Measurements from ENCODE around the gene CADM1. TPM values are rescaled to one million over a fixed set of nuclear protein-coding genes. Genes with fewer than 3 reads are reported as not detected.

Gene CADM1
- total RNA-seq, 4 donors from 2014 or later = 10.6 to 15.7 (median 13.8) TPM

- no peak for TF ChIP-seq CTCF (IDR thresholded peaks at IDR 0.05)
- no peak for TF ChIP-seq POLR2A (IDR thresholded peaks at IDR 0.05; ENCODE audit: low read depth)
- TF ChIP-seq POLR2AphosphoS5 (IDR thresholded peaks at IDR 0.05) = no peak
- TF ChIP-seq EP300 (IDR thresholded peaks at IDR 0.05) = no peak
- WGBS = 76% methylated on average over 3 of the region's 3 CpGs
- no peaks in the 10 kb centered on the region for H3K36me3 ChIP-seq
These were observed 114.4 kb downstream of the CADM1 start for GRCh38 chr11:115389790-115390189.

GRCh38 chr11:115385226-115385625 is 119.0 kb downstream of the CADM1 start:
- H3K4me3 ChIP-seq = no peak overlapping the region
- no peaks in the 10 kb centered on the region for H3K36me3 ChIP-seq
- no peaks in the 10 kb centered on the region for H3K9me3 ChIP-seq
- no peak overlapping the region for H3K27ac ChIP-seq (replicated peaks in 1 of 4)
- TF ChIP-seq EP300 (IDR thresholded peaks at IDR 0.05) = no peak
- no peak for TF ChIP-seq CTCF (IDR thresholded peaks at IDR 0.05)
- TF ChIP-seq POLR2A (IDR thresholded peaks at IDR 0.05; ENCODE audit: low read depth) = no peak
- no peak for TF ChIP-seq POLR2AphosphoS5 (IDR thresholded peaks at IDR 0.05)
- no peaks in the 10 kb centered on the region for H3K27me3 ChIP-seq
- intact Hi-C loops (cut with DNase I) = no loop called here
- DNase-seq (ENCODE audit: extremely low spot score) = no peak
- no peaks in the 10 kb centered on the region for H3K4me1 ChIP-seq

More at GRCh38 chr11:115389790-115390189, 114.4 kb downstream of the CADM1 start:
- no peak for DNase-seq (ENCODE audit: extremely low spot score)
- H3K4me1 ChIP-seq = no peaks in the 10 kb centered on the region
- H3K27ac ChIP-seq (replicated peaks in 1 of 4) = no peak overlapping the region
- no peak overlapping the region for H3K4me3 ChIP-seq
- H3K9me3 ChIP-seq = no peaks in the 10 kb centered on the region
- no peaks in the 10 kb centered on the region for H3K27me3 ChIP-seq
- intact Hi-C loops (cut with DNase I) = no loop called here

- Histone ChIP-seq H3K36me3 (no peaks in the 10 kb centered on the region), H3K9me3 (no peaks in the 10 kb centered on the region), H3K27ac (replicated peaks in 1 of 4) (no peak overlapping the region), H3K27me3 (no peaks in the 10 kb centered on the region), H3K4me3 (no peak overlapping the region), H3K4me1 (no peaks in the 10 kb centered on the region)
- TF ChIP-seq EP300 (IDR thresholded peaks at IDR 0.05) (no peak), CTCF (IDR thresholded peaks at IDR 0.05) (no peak), POLR2AphosphoS5 (IDR thresholded peaks at IDR 0.05) (no peak), POLR2A (IDR thresholded peaks at IDR 0.05; ENCODE audit: low read depth) (no peak)
- no peak for DNase-seq (ENCODE audit: extremely low spot score)
- WGBS = 98% methylated on average over 2 of the region's 2 CpGs
- intact Hi-C loops (cut with DNase I) = no loop called here
These were observed 120.0 kb downstream of the CADM1 start for GRCh38 chr11:115384236-115384635.

GRCh38 chr11:115383431-115383830 is 120.8 kb downstream of the CADM1 start:
- H3K27me3 ChIP-seq = no peaks in the 10 kb centered on the region
- no peak for DNase-seq (ENCODE audit: extremely low spot score)
- H3K9me3 ChIP-seq = no peaks in the 10 kb centered on the region
- no peak overlapping the region for H3K27ac ChIP-seq (replicated peaks in 1 of 4)
- H3K36me3 ChIP-seq = no peaks in the 10 kb centered on the region
- intact Hi-C loops (cut with DNase I) = no loop called here
- H3K4me1 ChIP-seq = no peaks in the 10 kb centered on the region
- 72% methylated on average over 3 of the region's 3 CpGs for WGBS
- H3K4me3 ChIP-seq = no peak overlapping the region
- no peak for TF ChIP-seq CTCF (IDR thresholded peaks at IDR 0.05)
- no peak for TF ChIP-seq POLR2AphosphoS5 (IDR thresholded peaks at IDR 0.05)
- no peak for TF ChIP-seq POLR2A (IDR thresholded peaks at IDR 0.05; ENCODE audit: low read depth)
- no peak for TF ChIP-seq EP300 (IDR thresholded peaks at IDR 0.05)

GRCh38 chr11:115379528-115379927 is 124.7 kb downstream of the CADM1 start:
- Histone ChIP-seq H3K4me1 (no peaks in the 10 kb centered on the region), H3K4me3 (no peak overlapping the region), H3K27me3 (no peaks in the 10 kb centered on the region), H3K27ac (replicated peaks in 1 of 4) (no peak overlapping the region), H3K36me3 (no peaks in the 10 kb centered on the region), H3K9me3 (no peaks in the 10 kb centered on the region)
- no peak for DNase-seq (ENCODE audit: extremely low spot score)
- TF ChIP-seq POLR2AphosphoS5 (IDR thresholded peaks at IDR 0.05) (no peak), POLR2A (IDR thresholded peaks at IDR 0.05; ENCODE audit: low read depth) (no peak), CTCF (IDR thresholded peaks at IDR 0.05) (no peak), EP300 (IDR thresholded peaks at IDR 0.05) (no peak)
- intact Hi-C loops (cut with DNase I) = no loop called here
- 67% methylated on average over 1 of the region's 1 CpG for WGBS

Measured in esophagus muscularis mucosa (tissue), 4 donors.